GM12878 (cell line): ENCODE measurements around the gene ZBTB16. TPM values are rescaled to one million over a fixed set of nuclear protein-coding genes. Genes with fewer than 3 reads are reported as not detected.
"Not testable (repeated sequence)": the region's sequence is repeated elsewhere in the genome, so short reads cannot be mapped to it uniquely, and the experiment has no call there.

Experiments
- ATAC-seq: fragments of 200-7000 bp; cut with Tn5 transposase; 3 replicates; pipeline ENCODE4 v1.9.1; 2020; ENCODE audit warnings: mild to moderate bottlenecking, moderate library complexity
- BruUV-seq: library from RNA; stranded (reverse); fragments of 400-500 nt; replicated peaks from 2 replicates; lab custom pipeline; 2021; lab: Mats Ljungman, UMichigan
- CTCF ChIA-PET: fragments of 300-600 bp; sonication (Branson Sonifier 250); formaldehyde crosslinking; extraction: SDS; loops from one replicate; lab custom pipeline; 2021; ENCODE audit warnings: inconsistent platforms; lab: Yijun Ruan, JAX
- POLR2A ChIA-PET: fragments of 350-600 bp; formaldehyde crosslinking; extraction: SDS; loops from one replicate; lab custom pipeline; 2021; ENCODE audit warnings: inconsistent platforms; lab: Charles Lee
- RAD21 ChIA-PET: fragments of 300-600 bp; sonication (Branson Sonifier 250); formaldehyde crosslinking; loops from one replicate; lab custom pipeline; 2023; ENCODE audit warnings: antibody characterized with exemption; ENCODE audit not compliant: unreplicated experiment; lab: Charles Lee
- SMC1A ChIA-PET: fragments of 300-600 bp; sonication (Branson Sonifier 250); formaldehyde crosslinking; loops from one replicate; lab custom pipeline; 2023; ENCODE audit not compliant: unreplicated experiment, uncharacterized antibody; lab: Charles Lee
- DNase-seq: peaks from one replicate; pipeline ENCODE4 v3.0.0-alpha.2; 2011; ENCODE audit warnings: low read depth, low spot score
- FAIRE-seq: peaks from 3 replicates; lab custom pipeline; 2011; peaks lifted over from hg19 to GRCh38; lab: Jason Lieb, UNC
- H2AFZ ChIP-seq: 2 replicates; pipeline ENCODE4 v1.6.0; 2011; ENCODE audit warnings: low read depth, low read length, control low read depth; ENCODE audit not compliant: control insufficient read depth
- H3K27ac ChIP-seq: 2 replicates; pipeline ENCODE4 v1.5.1; 2011; ENCODE audit warnings: control low read depth; ENCODE audit not compliant: control insufficient read depth, insufficient read depth
- H3K27me3 ChIP-seq, 2 experiments: replicated peaks in 1 of 2; 2 replicates each; pipeline versions ENCODE4 v1.6.0 to v1.6.1; 2011; ENCODE audit warnings: low read length in 1 of 2; ENCODE audit not compliant: control insufficient read depth in 2 of 2, insufficient read depth in 2 of 2
- H3K36me3 ChIP-seq, 2 experiments: 2 replicates each; pipeline ENCODE4 v1.5.1; 2011; ENCODE audit warnings: low read length in 1 of 2; ENCODE audit not compliant: control insufficient read depth in 2 of 2, insufficient read depth in 2 of 2
- H3K4me1 ChIP-seq: 2 replicates; pipeline ENCODE4 v1.6.1; 2011; ENCODE audit warnings: mild to moderate bottlenecking, low read length, moderate library complexity, mixed read lengths; ENCODE audit not compliant: control insufficient read depth, insufficient read depth
- H3K4me2 ChIP-seq: 2 replicates; pipeline ENCODE4 v1.6.0; 2011; ENCODE audit warnings: control low read depth; ENCODE audit not compliant: control insufficient read depth, insufficient read depth
- H3K4me3 ChIP-seq: fragments of 200-600 bp; sonication (generic); 2 replicates; pipeline ENCODE4 v1.5.1; 2016
- H3K79me2 ChIP-seq: 2 replicates; pipeline ENCODE4 v1.6.0; 2011; ENCODE audit warnings: low read length; ENCODE audit not compliant: control insufficient read depth, insufficient read depth
- H3K9ac ChIP-seq: 2 replicates; pipeline ENCODE4 v1.8.0; 2011; ENCODE audit warnings: low read length, control low read depth, mixed read lengths; ENCODE audit not compliant: control insufficient read depth, insufficient read depth
- H3K9me3 ChIP-seq: replicated peaks from 3 replicates; pipeline ENCODE4 v1.5.1; 2011; ENCODE audit warnings: mild to moderate bottlenecking, low read length; ENCODE audit not compliant: control insufficient read depth, insufficient read depth
- H4K20me1 ChIP-seq: 2 replicates; pipeline ENCODE4 v1.6.0; 2011; ENCODE audit not compliant: control insufficient read depth, insufficient read depth
- BACH1 ChIP-seq: fragments of 450-650 bp; IDR thresholded peaks from 2 replicates; pipeline ENCODE4 v1.6.1; 2017; ENCODE audit warnings: mild to moderate bottlenecking, borderline replicate concordance
- CHD2 ChIP-seq: IDR thresholded peaks from 2 replicates; pipeline ENCODE4 v1.6.1; 2011; ENCODE audit warnings: low read depth, low read length, improper control_type of control experiment, borderline replicate concordance
- KAT2A ChIP-seq: conservative IDR thresholded peaks from 2 replicates; pipeline ENCODE4 v1.6.1; 2011; ENCODE audit warnings: low read depth, low read length; ENCODE audit not compliant: control insufficient read depth
- MTA2 ChIP-seq: fragments of 450-650 bp; IDR thresholded peaks from 2 replicates; pipeline ENCODE4 v1.6.1; 2016; ENCODE audit warnings: low read depth, mild to moderate bottlenecking, moderate library complexity
- STAT3 ChIP-seq: IDR thresholded peaks from 2 replicates; pipeline ENCODE4 v1.6.1; 2011; ENCODE audit warnings: low read depth, low read length, improper control_type of control experiment
- WGBS: methylation state at CpG from one replicate; pipeline ENCODE4 v1.1.6; 2016; ENCODE audit warnings: low lambda C conversion rate; ENCODE audit not compliant: insufficient replicate concordance, insufficient coverage; ENCODE audit errors: missing lambda C conversion rate; 5-methylcytosine and 5-hydroxymethylcytosine counted together
- in situ Hi-C: fragments of 300-500 bp; cut with MboI; formaldehyde crosslinking; loops from 9 replicates; pipeline ENCODE4 v1.14.3; 2018; ENCODE audit warnings: mixed read lengths
- intact Hi-C: fragments of 100-400 bp; cut with micrococcal nuclease; formaldehyde crosslinking; loops from one replicate; pipeline ENCODE4 v1.14.2; 2022; ENCODE audit not compliant: unreplicated experiment
- polyA plus RNA-seq, 11 experiments: library from polyadenylated mRNA; depleted of rRNA in 4 of 11; unstranded in 6 of 11; stranded (reverse) in 5 of 11; fragments of >200 nt; fragmentation: Nextera tagmentation in 4 of 11; fragmentation: Illumina TruSeq in 1 of 11; extraction: Ambion mirVana in 4 of 11; extraction: Trizol in 1 of 11; gene quantifications; 1 replicate in 1 of 11; 2 replicates in 10 of 11; pipeline versions ENCODE4 v1.2.1 to v1.2.3, GENCODE V29; 2011 to 2016; ENCODE audit warnings: inconsistent platforms in 2 of 11, missing spikeins in 2 of 11, low read depth in 1 of 11
- total RNA-seq, 4 experiments: library from RNA; depleted of rRNA in 3 of 4; stranded (reverse); fragments of >200 nt in 3 of 4; fragmentation: Illumina TruSeq in 1 of 4; extraction: Trizol in 1 of 4; gene quantifications; 2 replicates each; pipeline versions ENCODE4 v1.2.1 to v1.2.3, GENCODE V29; 2013 to 2021
- TF ChIP-seq, protein P1 (sequence below): IDR thresholded peaks from 2 replicates; pipeline ENCODE4 v1.6.1; 2011; ENCODE audit warnings: low read depth, low read length, improper control_type of control experiment, borderline replicate concordance

The ZBTB16 gene
- total and polyA plus RNA-seq, 10 of the 15 experiments (the other 5 are each of a cell fraction or from before 2014, with no cell fraction given) = 0.38 TPM; not detected in 9

DNA sequence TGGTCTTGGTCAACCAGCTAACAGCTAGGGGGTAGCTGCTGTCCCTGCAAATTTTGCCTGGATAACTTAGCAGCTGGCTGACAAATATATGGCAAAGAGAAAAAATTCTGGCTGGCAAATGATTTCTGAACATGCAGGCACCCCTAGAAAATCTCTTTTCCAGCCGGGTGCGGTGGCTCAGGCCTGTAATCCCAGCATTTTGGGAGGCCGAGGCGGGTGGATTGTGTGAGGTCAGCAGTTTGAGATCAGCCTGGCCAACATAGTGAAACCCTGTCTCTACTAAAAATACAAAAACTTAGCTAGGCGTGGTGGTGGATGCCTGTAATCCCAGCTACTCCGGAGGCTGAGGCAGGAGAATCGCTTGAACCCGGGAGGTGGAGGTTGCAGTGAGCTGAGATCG is 9.7 kb upstream of the ZBTB16 start:
- DNase-seq, H3K9me3 ChIP-seq, RAD21 ChIA-PET, FAIRE-seq, CTCF ChIA-PET, H3K9ac ChIP-seq, H3K4me3 ChIP-seq, H3K27ac ChIP-seq, in situ Hi-C loops, POLR2A ChIA-PET, H3K27me3 ChIP-seq, H3K4me1 ChIP-seq, H3K79me2 ChIP-seq, intact Hi-C loops, H3K4me2 ChIP-seq, BruUV-seq, ATAC-seq, H3K36me3 ChIP-seq, SMC1A ChIA-PET, H4K20me1 ChIP-seq, H2AFZ ChIP-seq: not testable (repeated sequence)
- 22% methylated on average over 9 of the region's 9 CpGs for WGBS

DNA sequence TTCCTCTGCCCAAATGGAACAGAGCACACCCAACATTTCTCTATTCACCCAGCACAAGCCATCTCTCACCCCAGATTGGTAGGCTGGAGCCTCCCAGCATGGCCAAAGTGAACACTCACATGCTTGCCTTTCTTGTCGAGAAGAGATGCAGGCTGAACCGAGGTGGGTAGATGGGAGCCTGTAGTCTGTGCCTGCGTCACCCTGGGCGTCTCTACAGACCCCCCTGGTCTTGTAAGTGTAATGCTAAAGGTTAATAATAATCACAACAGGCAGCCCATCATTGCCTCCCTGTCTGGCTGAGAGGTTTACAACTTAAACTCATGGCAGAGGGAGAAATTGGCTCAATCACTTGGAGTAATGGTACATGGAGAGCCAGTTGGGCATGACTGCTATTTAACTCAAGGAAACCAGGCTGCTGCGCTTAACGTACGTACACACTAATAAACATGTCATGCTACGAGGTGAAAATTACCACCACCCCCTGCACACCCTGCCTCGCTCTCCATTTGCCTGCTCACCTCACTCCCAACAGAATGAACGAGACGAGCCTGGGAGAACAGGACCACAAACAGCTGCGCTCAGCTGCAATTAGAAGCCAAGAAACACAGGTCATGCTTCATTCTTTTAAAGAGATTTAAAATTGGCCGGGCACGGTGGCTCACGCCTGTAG is 9.1 kb upstream of the ZBTB16 start:
- H3K4me2 ChIP-seq = no peak overlapping the region
- no TSS peak for BruUV-seq

More for the DNA sequence above, 9.1 kb upstream of the ZBTB16 start:
- Histone ChIP-seq H3K36me3 (no peaks in the 10 kb centered on the region), H3K9ac (no peak overlapping the region), H2AFZ (no peak overlapping the region), H3K4me1 (no peaks in the 10 kb centered on the region), H3K27ac (no peak overlapping the region), H3K27me3 (peaks cover 2 to 4% of the 10 kb centered on the region in 2 experiments; a peak in 2 of 4 replicates), H3K79me2 (no peaks in the 10 kb centered on the region), H4K20me1 (no peaks in the 10 kb centered on the region), H3K9me3 (no peaks in the 10 kb centered on the region), H3K4me3 (no peak overlapping the region)
- TF ChIP-seq CHD2 (no peak), KAT2A (no peak), STAT3 (no peak), BACH1 (no peak), MTA2 (no peak)
- TF ChIP-seq, protein P1, sequence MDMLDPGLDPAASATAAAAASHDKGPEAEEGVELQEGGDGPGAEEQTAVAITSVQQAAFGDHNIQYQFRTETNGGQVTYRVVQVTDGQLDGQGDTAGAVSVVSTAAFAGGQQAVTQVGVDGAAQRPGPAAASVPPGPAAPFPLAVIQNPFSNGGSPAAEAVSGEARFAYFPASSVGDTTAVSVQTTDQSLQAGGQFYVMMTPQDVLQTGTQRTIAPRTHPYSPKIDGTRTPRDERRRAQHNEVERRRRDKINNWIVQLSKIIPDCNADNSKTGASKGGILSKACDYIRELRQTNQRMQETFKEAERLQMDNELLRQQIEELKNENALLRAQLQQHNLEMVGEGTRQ = no peak
- ATAC-seq (no peak), FAIRE-seq (no peak), DNase-seq (no peak)
- SMC1A ChIA-PET = no interaction called here
- intact Hi-C loops = no loop called here
- 41% methylated on average over 15 of the region's 15 CpGs for WGBS
- RAD21 ChIA-PET = no interaction called here
- POLR2A ChIA-PET = no interaction called here
- in situ Hi-C loops = no loop called here
- CTCF ChIA-PET = no interaction called here
